Skeletal muscle tissue (tissue), 4 donors: ENCODE data around the gene ZNF558. TPM values are rescaled to one million over a fixed set of nuclear protein-coding genes. Genes with fewer than 3 reads are reported as not detected.
A peak's percentile ranks its signal among the peaks of the same experiment; 100 is the strongest.

Experiments used
- H3K27ac ChIP-seq: one replicate; pipeline ENCODE4 v1.7.0; 2013; ENCODE audit warnings: mild to moderate bottlenecking, low read depth, low read length, inconsistent platforms
- H3K27me3 ChIP-seq, 3 donors: one replicate each; pipeline ENCODE4 v1.7.0; 2013; ENCODE audit warnings: low read length in 3 of 3; ENCODE audit not compliant: control insufficient read depth in 3 of 3, insufficient read depth in 3 of 3
- H3K36me3 ChIP-seq, 3 donors: one replicate each; pipeline ENCODE4 v1.7.0; 2013; ENCODE audit warnings: low read length in 3 of 3; ENCODE audit not compliant: control insufficient read depth in 3 of 3, insufficient read depth in 3 of 3
- H3K4me1 ChIP-seq, 3 donors: one replicate each; pipeline ENCODE4 v1.7.0; 2013; ENCODE audit warnings: low read length in 3 of 3, mild to moderate bottlenecking in 3 of 3; ENCODE audit not compliant: control insufficient read depth in 3 of 3, insufficient read depth in 3 of 3
- H3K4me3 ChIP-seq, 3 donors: one replicate each; pipeline ENCODE4 v1.7.0; 2013; ENCODE audit warnings: low read length in 3 of 3
- H3K9ac ChIP-seq, 3 donors: one replicate each; pipeline ENCODE4 v1.7.0; 2013; ENCODE audit warnings: low read length in 3 of 3, mild to moderate bottlenecking in 3 of 3, moderate library complexity in 2 of 3, low read depth in 1 of 3
- H3K9me3 ChIP-seq, 3 donors: one replicate each; pipeline ENCODE4 v1.7.0; 2013; ENCODE audit warnings: low read length in 3 of 3; ENCODE audit not compliant: control insufficient read depth in 3 of 3
- total RNA-seq: library from RNA; depleted of rRNA; stranded (reverse); fragments of >200 nt; gene quantifications from one replicate; pipeline ENCODE4 v1.2.3, GENCODE V29; 2014
- donor health status: Osteomylitis.

Gene ZNF558
- 20.4 TPM for total RNA-seq

DNA sequence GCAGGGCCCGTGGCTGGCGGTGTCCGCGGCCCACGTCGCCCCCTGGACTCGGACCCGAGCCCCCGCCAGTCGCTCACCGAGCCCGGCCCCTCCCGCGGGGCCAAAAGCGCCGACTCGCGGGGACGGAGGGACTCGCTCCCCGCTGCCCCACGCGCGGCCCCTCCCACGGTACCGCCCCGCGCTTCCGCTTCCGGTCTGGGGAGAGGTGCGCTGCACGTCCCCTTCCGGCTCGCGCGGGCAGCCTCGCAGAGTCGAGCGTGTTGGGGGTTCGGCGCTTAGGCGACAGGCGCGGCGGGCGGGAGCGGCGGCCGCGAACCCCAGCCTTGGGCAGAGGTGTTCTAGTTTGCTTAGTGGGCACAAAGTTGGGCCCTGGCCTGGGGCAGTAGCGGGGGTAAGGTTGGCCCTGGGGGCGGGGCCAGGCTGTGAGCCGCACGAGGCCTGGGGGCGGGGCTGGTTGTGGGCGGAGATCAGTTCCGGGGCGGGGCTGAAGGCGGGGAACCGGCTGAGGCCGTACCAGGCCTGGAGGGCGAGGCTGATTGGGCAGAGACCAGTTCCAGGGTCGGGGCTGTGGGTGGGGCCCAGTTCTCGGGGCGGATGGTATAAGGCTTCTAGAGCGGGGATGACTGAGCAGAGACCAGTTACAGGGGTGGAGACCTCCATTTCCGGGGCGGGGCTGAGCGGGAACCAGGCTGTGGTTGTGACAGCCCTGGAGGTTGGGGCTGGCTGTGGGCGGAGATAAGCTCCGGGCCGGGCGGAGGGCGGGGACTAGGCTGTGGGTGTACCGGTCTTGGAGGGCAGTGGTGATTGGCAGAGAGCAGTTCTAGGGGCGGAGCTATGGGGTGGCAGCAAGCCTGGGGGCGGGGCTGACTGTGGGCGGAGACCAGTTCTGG is at the start of gene ZNF558, which contains the start of gene MBD3L1:
ZNF558 (minus strand) TSS at position 173 of the 890 bp plus-strand sequence. CDS start 9,645 bp downstream, outside the sequence.
MBD3L1 (plus strand) TSS at position 246 of the 890 bp plus-strand sequence. CDS start 10,302 bp downstream, outside the sequence.
- peaks cover 6 to 9% (median 6%) of the 10 kb centered on the region in 3 donors for H3K4me1 ChIP-seq
- peak within 1 kb of the TSS; percentile 96 for H3K27ac ChIP-seq
- peaks cover 16 to 25% (median 18%) of the 10 kb centered on the region in 3 donors for H3K36me3 ChIP-seq
- H3K9ac ChIP-seq, result peak within 1 kb of the TSS; percentile 94 to 96 (median 95)
- H3K4me3 ChIP-seq, result peak within 1 kb of the TSS; percentile 85 to 91 (median 89)
- no peaks in the 10 kb centered on the region for H3K9me3 ChIP-seq
- no peaks in the 10 kb centered on the region for H3K27me3 ChIP-seq

DNA sequence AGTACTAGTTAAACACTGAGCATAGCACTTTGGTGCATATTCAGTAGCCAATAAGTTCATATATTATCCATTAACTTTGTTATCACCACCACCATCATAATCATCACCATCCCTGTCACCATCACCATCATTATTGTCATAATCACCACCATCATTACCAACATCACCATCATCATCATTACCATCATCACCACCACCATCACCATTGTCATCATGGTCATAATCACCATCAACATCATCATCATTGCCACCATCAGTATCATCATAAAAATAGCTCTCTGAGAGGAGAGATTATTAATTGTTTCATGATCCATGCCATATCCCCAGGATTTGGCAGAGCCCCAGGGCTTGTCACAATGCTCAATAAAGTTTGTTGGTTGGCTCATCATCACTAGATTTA is 49.4 kb upstream of the ZNF558 start:
- H3K4me1 ChIP-seq, result no peaks in the 10 kb centered on the region

DNA sequence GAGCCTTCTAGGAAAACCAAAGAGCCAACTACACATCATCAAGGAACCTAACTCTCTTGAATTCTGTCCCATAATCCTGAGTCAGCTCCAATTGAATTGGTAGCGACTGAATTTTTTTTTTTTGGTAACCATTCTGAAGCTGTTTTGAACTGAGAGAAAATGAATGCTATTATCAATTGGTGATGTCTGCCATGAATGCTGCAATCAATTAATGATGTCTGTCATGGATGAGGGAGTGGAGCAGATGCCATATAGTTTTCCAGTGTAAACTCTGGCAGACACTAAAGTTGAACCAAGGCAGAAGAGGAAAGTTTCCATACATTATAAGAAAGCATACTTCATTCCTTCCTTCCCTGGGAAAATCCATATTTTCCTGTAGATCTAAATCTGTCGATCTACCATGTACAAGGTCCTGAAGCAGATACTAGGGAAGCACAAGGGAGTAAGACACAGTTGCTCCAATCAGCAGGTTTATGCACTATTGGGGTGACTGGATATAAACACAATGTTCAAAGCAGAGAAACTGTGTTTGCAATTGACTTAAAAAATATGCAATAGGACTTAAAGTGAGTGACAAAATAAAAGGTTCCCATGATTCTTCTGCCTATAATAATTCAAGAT is 48.9 kb upstream of the ZNF558 start:
- Histone ChIP-seq H3K9me3 (peaks cover 3 to 8% (median 7%) of the 10 kb centered on the region in 3 donors), H3K4me1 (no peaks in the 10 kb centered on the region), H3K27ac (no peak overlapping the region), H3K27me3 (no peaks in the 10 kb centered on the region), H3K4me3 (no peak overlapping the region), H3K9ac (no peak overlapping the region), H3K36me3 (no peaks in the 10 kb centered on the region)

More for the DNA sequence above, 49.4 kb upstream of the ZNF558 start:
- no peaks in the 10 kb centered on the region for H3K27me3 ChIP-seq
- H3K27ac ChIP-seq, result no peak overlapping the region
- H3K9ac ChIP-seq, result no peak overlapping the region
- no peaks in the 10 kb centered on the region for H3K36me3 ChIP-seq
- H3K9me3 ChIP-seq, result peaks cover 3 to 9% (median 8%) of the 10 kb centered on the region in 3 donors
- no peak overlapping the region for H3K4me3 ChIP-seq

DNA sequence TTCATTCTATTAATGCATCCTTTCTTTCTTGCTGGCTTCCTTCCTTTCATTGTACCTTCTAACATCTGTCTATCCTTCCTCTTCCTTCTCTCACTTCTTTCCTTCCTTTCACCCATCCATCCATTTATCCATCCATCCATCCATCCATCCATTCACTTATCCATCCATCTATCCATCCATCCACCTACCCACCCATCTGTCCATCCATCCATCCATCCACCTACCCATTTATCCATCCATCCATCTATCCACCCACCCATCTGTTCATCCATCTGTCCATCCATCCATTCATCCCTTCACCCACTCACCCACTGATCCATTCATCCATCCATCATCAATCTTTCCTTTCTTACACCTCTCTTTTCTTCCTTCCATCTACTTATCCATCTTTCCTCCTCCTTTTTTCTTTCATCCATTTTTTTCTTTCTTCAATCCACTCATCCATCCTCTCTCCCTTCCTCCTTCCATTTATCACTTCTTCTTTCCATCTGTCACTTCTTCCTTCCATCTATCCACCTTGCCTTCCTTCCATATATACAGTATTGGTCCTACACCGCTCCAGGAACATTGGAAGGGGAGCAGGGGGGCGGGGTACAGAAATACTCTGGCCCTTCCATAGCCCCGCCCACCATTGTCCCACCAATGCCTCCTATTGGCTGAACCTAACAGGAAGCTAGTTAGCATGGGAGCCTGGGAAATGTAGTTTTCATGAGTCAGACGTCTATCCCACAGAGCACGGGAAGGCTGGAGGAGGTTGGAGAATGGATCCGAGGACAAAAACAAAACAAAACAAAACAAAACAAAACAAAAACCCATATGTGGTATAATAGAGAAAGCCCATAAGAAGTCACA is 46.0 kb upstream of the ZNF558 start:
- no peaks in the 10 kb centered on the region for H3K27me3 ChIP-seq
- H3K9me3 ChIP-seq, result peaks cover 3 to 5% (median 5%) of the 10 kb centered on the region in 3 donors
- no peak overlapping the region for H3K4me3 ChIP-seq
- no peak overlapping the region for H3K27ac ChIP-seq
- no peaks in the 10 kb centered on the region for H3K4me1 ChIP-seq
- no peak overlapping the region for H3K9ac ChIP-seq
- H3K36me3 ChIP-seq, result no peaks in the 10 kb centered on the region

DNA sequence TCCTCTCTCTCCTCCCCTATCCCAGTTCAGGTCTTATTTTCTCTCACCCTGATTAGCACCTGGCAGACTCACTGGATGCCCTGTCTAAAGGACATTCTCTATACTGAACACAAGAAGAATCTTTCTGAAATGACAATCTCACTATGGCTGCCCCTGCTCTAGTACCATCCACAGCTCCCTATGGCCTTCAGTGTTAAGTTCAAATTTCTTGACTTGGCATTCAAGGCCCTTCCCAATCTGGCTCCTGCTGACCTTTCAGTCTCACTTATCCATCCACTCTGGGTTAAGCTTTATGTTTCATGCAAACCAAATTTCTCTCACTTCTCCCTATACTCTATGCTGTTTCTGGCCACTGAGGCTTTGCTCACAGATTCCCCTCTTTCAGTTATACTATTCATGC is 34.2 kb upstream of the ZNF558 start:
- H3K4me3 ChIP-seq, result no peak overlapping the region
- H3K9me3 ChIP-seq, result peaks cover 0 to 4% (median 0%) of the 10 kb centered on the region in 3 donors
- H3K27ac ChIP-seq, result no peak overlapping the region
- no peaks in the 10 kb centered on the region for H3K36me3 ChIP-seq
- H3K9ac ChIP-seq, result no peak overlapping the region
- no peaks in the 10 kb centered on the region for H3K4me1 ChIP-seq
- no peaks in the 10 kb centered on the region for H3K27me3 ChIP-seq

DNA sequence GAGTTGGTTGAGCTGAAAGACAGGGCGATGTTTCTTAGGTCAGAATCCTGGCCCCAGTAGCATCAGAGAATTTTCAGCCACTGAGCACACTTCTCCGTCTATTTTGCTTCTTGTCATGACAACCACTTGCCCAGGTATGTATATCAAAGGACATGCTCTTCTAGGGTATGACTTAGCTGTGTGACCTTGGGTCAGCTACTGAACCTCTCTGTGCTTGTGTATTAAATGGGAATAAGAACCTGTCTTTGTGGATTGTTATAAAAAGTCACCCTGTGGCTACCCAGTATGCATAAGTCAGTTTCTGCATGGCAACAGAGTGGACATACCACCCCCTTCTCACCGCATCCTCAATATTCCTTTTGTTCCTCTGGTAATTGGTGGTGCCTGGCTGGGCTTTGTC is 26.2 kb upstream of the ZNF558 start:
- Histone ChIP-seq H3K27ac (no peak overlapping the region), H3K4me3 (no peak overlapping the region), H3K27me3 (no peaks in the 10 kb centered on the region), H3K36me3 (no peaks in the 10 kb centered on the region), H3K4me1 (no peaks in the 10 kb centered on the region), H3K9ac (no peak overlapping the region), H3K9me3 (no peaks in the 10 kb centered on the region)

DNA sequence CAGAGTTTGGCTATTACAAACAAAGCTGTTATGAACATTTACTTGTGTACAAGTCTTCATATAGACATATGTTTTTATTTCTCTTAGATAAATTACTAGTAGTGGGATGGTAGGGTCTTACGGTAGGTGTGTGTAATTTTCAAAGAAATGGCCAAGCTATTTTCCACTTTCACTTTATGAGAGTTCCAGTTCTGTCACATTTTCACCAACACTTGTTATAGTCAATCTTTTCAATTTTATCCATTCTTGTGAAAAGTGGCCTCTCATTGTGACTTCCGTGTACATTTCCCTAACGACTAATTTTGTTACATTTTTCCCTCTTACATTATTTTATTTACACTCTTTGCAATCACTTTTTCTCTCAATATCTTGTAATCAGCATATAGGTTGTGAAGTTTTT is 18.4 kb upstream of the ZNF558 start:
- Histone ChIP-seq H3K36me3 (no peaks in the 10 kb centered on the region), H3K4me3 (no peak overlapping the region), H3K9ac (no peak overlapping the region), H3K27ac (no peak overlapping the region), H3K27me3 (peaks cover 0 to 2% (median 0%) of the 10 kb centered on the region in 3 donors), H3K4me1 (no peaks in the 10 kb centered on the region), H3K9me3 (peaks cover 0 to 8% (median 5%) of the 10 kb centered on the region in 3 donors)

DNA sequence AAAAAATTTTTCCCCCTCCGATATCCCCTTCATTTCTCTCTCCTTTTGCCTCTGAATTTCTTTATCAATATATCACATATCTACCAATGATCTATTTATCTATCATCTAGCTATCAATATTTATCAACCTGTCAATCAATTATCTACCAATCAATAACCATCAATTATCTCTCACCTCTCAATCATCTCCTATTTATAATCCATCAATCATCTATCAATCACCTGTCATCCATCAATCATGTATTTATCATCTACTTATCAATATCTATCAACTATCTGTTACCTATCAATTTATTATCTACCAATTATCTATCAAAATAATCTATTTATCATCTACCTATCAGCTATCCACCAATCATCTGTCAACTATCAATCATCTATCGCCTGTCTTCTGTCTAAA is 17.1 kb upstream of the ZNF558 start:
- Histone ChIP-seq H3K27me3 (peaks cover 0 to 2% (median 0%) of the 10 kb centered on the region in 3 donors), H3K9ac (no peak overlapping the region), H3K4me3 (no peak overlapping the region), H3K4me1 (no peaks in the 10 kb centered on the region), H3K36me3 (no peaks in the 10 kb centered on the region), H3K27ac (no peak overlapping the region), H3K9me3 (peaks cover 0 to 8% (median 5%) of the 10 kb centered on the region in 3 donors)

DNA sequence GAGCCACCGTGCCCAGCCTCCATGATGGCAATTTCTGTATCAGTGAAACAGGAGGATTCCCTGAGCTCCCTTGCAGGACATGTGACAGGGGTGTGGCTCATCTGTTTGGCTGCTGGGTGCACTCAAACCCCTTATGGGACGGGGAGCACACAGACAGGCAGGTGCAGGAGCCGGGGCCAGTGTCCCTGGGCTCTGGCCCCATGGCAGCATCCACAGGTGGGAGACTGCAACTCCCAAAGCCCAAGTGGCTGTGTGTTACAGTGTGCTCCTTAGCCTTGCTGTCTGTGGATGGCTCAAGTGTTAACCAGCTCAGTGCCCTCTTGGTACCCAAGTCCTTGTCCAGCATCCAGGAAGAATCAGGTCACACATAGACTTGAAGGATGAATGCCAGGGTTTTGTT is 14.7 kb upstream of the ZNF558 start:
- Histone ChIP-seq H3K4me1 (no peaks in the 10 kb centered on the region), H3K9me3 (peaks cover 0 to 10% (median 5%) of the 10 kb centered on the region in 3 donors), H3K9ac (no peak overlapping the region), H3K36me3 (no peaks in the 10 kb centered on the region), H3K27me3 (peaks cover 0 to 7% (median 6%) of the 10 kb centered on the region in 3 donors), H3K4me3 (no peak overlapping the region), H3K27ac (no peak overlapping the region)
